ENCODE measurements around the gene IMPDH1. TPM values are rescaled to one million over a fixed set of nuclear protein-coding genes. Genes with fewer than 3 reads are reported as not detected.

Gene IMPDH1
- total RNA-seq, 2 experiments from 2014 or later = 26.5 to 27.0 TPM

GRCh38 chr7:128437426-128438332, 27.9 kb upstream of the IMPDH1 start:
- TF ChIP-seq CTCF (IDR thresholded peaks at IDR 0.05) = no peak
- Histone ChIP-seq H3K36me3 (ENCODE audit: insufficient read depth, low read length) (no peaks in the 10 kb centered on the region), H3K9me3 (ENCODE audit: control insufficient read depth in 1 of 2, insufficient read depth in 1 of 2, low read length in 2 of 2) (no peaks in the 10 kb centered on the region), H3K4me1 (ENCODE audit: insufficient read depth, low read length) (no peaks in the 10 kb centered on the region), H3K27me3 (ENCODE audit: control insufficient read depth in 1 of 2, insufficient read depth in 2 of 2, low read length in 2 of 2) (peaks cover 0 to 2% of the 10 kb centered on the region in 2 experiments), H3K27ac (ENCODE audit: low read depth in 1 of 2, low read length in 2 of 2) (no peak overlapping the region), H3K4me3 (ENCODE audit: low read length) (no peak overlapping the region)
- Mint-ChIP-seq H3K4me1 (ENCODE audit: low read depth) (no peaks in the 10 kb centered on the region), H3K9me3 (no peaks in the 10 kb centered on the region), H3K27me3 (no peaks in the 10 kb centered on the region), H3K4me3 (no peak overlapping the region), H3K36me3 (ENCODE audit: low read depth) (no peaks in the 10 kb centered on the region), H3K27ac (no peak overlapping the region)
- ATAC-seq (ENCODE audit: poor library complexity) = no peak
- ChIA-PET POLR2A (no interaction called here), CTCF (interaction anchor here (1.4 kb wide), 1 partner anchor 22 kb away, joined by 5 read pairs; no protein-coding TSS in a partner anchor)
- intact Hi-C loops (cut with DNase I, micrococcal nuclease) = no loop called here
- DNase-seq = no peak

- Mint-ChIP-seq H3K9me3 (no peaks in the 10 kb centered on the region), H3K4me1 (ENCODE audit: low read depth) (no peaks in the 10 kb centered on the region), H3K27ac (no peak overlapping the region), H3K36me3 (ENCODE audit: low read depth) (no peaks in the 10 kb centered on the region), H3K27me3 (peaks cover 3% of the 10 kb centered on the region), H3K4me3 (no peak overlapping the region)
- no peak for TF ChIP-seq CTCF (IDR thresholded peaks at IDR 0.05)
- POLR2A ChIA-PET = no interaction called here
- DNase-seq (no peak), ATAC-seq (ENCODE audit: poor library complexity) (no peak)
- CTCF ChIA-PET = interaction anchor here (1.3 kb wide), 2 partner anchors 8 to 10 kb away, joined by 4 read pairs; no protein-coding TSS in a partner anchor
- intact Hi-C loops (cut with DNase I, micrococcal nuclease) = no loop called here
- Histone ChIP-seq H3K36me3 (ENCODE audit: insufficient read depth, low read length) (no peaks in the 10 kb centered on the region), H3K4me3 (ENCODE audit: low read length) (no peak overlapping the region), H3K4me1 (ENCODE audit: insufficient read depth, low read length) (no peaks in the 10 kb centered on the region), H3K27ac (ENCODE audit: low read depth in 1 of 2, low read length in 2 of 2) (no peak overlapping the region), H3K27me3 (ENCODE audit: control insufficient read depth in 1 of 2, insufficient read depth in 2 of 2, low read length in 2 of 2) (peaks cover 0 to 10% of the 10 kb centered on the region in 2 experiments), H3K9me3 (ENCODE audit: control insufficient read depth in 1 of 2, insufficient read depth in 1 of 2, low read length in 2 of 2) (no peaks in the 10 kb centered on the region)
Measured at GRCh38 chr7:128435327-128435686, 25.5 kb upstream of the IMPDH1 start.

- Histone ChIP-seq H3K27ac (ENCODE audit: low read depth in 1 of 2, low read length in 2 of 2) (no peak overlapping the region), H3K4me3 (ENCODE audit: low read length) (no peak overlapping the region), H3K9me3 (ENCODE audit: control insufficient read depth in 1 of 2, insufficient read depth in 1 of 2, low read length in 2 of 2) (no peaks in the 10 kb centered on the region), H3K36me3 (ENCODE audit: insufficient read depth, low read length) (no peaks in the 10 kb centered on the region), H3K27me3 (ENCODE audit: control insufficient read depth in 1 of 2, insufficient read depth in 2 of 2, low read length in 2 of 2) (peaks cover 0 to 10% of the 10 kb centered on the region in 2 experiments), H3K4me1 (ENCODE audit: insufficient read depth, low read length) (no peaks in the 10 kb centered on the region)
- no peak for DNase-seq
- H3K27me3 Mint-ChIP-seq = peaks cover 4% of the 10 kb centered on the region
- H3K4me3 Mint-ChIP-seq = no peak overlapping the region
- intact Hi-C loops (cut with DNase I, micrococcal nuclease) = no loop called here
- no peaks in the 10 kb centered on the region for H3K9me3 Mint-ChIP-seq
- CTCF ChIA-PET = interaction anchor here (0.6 to 5.3 kb wide), 4 partner anchors 9 to 25 kb away, joined by 3 to 39 read pairs (median 4); no protein-coding TSS in a partner anchor
- H3K27ac Mint-ChIP-seq = no peak overlapping the region
- no peak for TF ChIP-seq CTCF (IDR thresholded peaks at IDR 0.05)
- ATAC-seq (ENCODE audit: poor library complexity) = no peak
- POLR2A ChIA-PET = no interaction called here
- no peaks in the 10 kb centered on the region for H3K4me1 Mint-ChIP-seq (ENCODE audit: low read depth)
- no peaks in the 10 kb centered on the region for H3K36me3 Mint-ChIP-seq (ENCODE audit: low read depth)
Measured at GRCh38 chr7:128434413-128435326, 24.9 kb upstream of the IMPDH1 start.
